ENCODE results near the gene CAMK2N2.
"Not testable (repeated sequence)": the region's sequence is repeated elsewhere in the genome, so short reads cannot be mapped to it uniquely, and the experiment has no call there.

DNA sequence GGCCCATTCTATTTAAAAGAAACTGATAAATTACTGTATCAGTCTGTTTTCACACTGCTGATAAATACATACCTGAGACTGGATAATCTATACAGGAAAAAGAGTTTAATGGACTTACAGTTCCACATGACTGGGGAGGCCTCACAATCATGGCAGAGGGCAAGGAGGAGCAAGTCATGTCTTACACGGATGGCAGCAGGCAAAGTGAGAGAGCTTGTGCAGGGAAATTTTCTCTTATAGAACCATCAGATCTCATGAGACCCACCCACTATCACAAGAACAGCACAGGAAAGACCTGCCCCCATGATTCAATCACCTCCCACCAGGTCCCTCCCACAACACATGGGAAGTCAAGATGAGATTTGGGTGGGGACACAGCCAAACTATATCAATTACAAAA is 5.9 kb upstream of the CAMK2N2 start:
- TF ChIP-seq, protein P1, sequence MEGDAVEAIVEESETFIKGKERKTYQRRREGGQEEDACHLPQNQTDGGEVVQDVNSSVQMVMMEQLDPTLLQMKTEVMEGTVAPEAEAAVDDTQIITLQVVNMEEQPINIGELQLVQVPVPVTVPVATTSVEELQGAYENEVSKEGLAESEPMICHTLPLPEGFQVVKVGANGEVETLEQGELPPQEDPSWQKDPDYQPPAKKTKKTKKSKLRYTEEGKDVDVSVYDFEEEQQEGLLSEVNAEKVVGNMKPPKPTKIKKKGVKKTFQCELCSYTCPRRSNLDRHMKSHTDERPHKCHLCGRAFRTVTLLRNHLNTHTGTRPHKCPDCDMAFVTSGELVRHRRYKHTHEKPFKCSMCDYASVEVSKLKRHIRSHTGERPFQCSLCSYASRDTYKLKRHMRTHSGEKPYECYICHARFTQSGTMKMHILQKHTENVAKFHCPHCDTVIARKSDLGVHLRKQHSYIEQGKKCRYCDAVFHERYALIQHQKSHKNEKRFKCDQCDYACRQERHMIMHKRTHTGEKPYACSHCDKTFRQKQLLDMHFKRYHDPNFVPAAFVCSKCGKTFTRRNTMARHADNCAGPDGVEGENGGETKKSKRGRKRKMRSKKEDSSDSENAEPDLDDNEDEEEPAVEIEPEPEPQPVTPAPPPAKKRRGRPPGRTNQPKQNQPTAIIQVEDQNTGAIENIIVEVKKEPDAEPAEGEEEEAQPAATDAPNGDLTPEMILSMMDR (IDR thresholded peaks at IDR 0.05; ENCODE audit: insufficient read depth, low read depth, low read length): not testable (repeated sequence)
- TF ChIP-seq EZH2 (IDR thresholded peaks at IDR 0.05; ENCODE audit: insufficient read depth, low read length): not testable (repeated sequence)

Data from astrocyte (in vitro differentiated cells and primary cell).